Prostate gland (tissue), 2 donors: Measurements from ENCODE around the gene BRICD5. TPM values are rescaled to one million over a fixed set of nuclear protein-coding genes. Genes with fewer than 3 reads are reported as not detected.

ENCODE experiments used
- DNase-seq: peaks from one replicate; pipeline ENCODE4 v3.0.0-alpha.2; 2019; ENCODE audit warnings: low spot score
- H3K27ac ChIP-seq, 2 donors: fragments of 200-600 bp; sonication (generic); 2 replicates each; pipeline ENCODE4 v1.5.1; 2017 to 2019
- H3K27me3 ChIP-seq: fragments of 200-600 bp; sonication (generic); replicated peaks from 2 replicates; pipeline ENCODE4 v1.5.1; 2019; ENCODE audit not compliant: insufficient read depth
- H3K36me3 ChIP-seq, 2 donors: fragments of 200-600 bp; sonication (generic); 1 replicate in 1 of 2; 2 replicates in 1 of 2; pipeline versions ENCODE4 v1.5.1 to v1.8.1; 2017 to 2019
- H3K4me1 ChIP-seq: fragments of 200-600 bp; sonication (generic); replicated peaks from 2 replicates; pipeline ENCODE4 v1.5.1; 2019
- H3K4me3 ChIP-seq, 2 donors: fragments of 200-600 bp; sonication (generic); 2 replicates each; pipeline ENCODE4 v1.5.1; 2017 to 2019
- H3K9me3 ChIP-seq: fragments of 200-600 bp; sonication (generic); 2 replicates; pipeline ENCODE4 v1.5.1; 2017
- CTCF ChIP-seq, 4 experiments: fragments of 200-600 bp in 2 of 4; fragments of 450-650 bp in 2 of 4; sonication (generic) in 2 of 4; IDR thresholded peaks; 1 replicate in 3 of 4; 2 replicates in 1 of 4; pipeline ENCODE4 v1.5.1; 2016 to 2019; ENCODE audit warnings: antibody characterized with exemption in 4 of 4, mild to moderate bottlenecking in 2 of 4, moderate library complexity in 2 of 4
- POLR2A ChIP-seq: fragments of 450-650 bp; IDR thresholded peaks from one replicate; pipeline ENCODE4 v1.6.1; 2016; ENCODE audit warnings: antibody characterized with exemption, mild to moderate bottlenecking
- POLR2AphosphoS5 ChIP-seq: sonication (generic); formaldehyde crosslinking; IDR thresholded peaks from one replicate; pipeline ENCODE4 v1.6.1; 2017; ENCODE audit warnings: antibody characterized with exemption
- WGBS: methylation state at CpG from one replicate; pipeline ENCODE4 v1.1.5; 2018; 5-methylcytosine and 5-hydroxymethylcytosine counted together
- intact Hi-C: fragments of 100-400 bp; cut with DNase I; formaldehyde crosslinking; loops from one replicate; pipeline ENCODE4 v1.14.2; 2022
- total RNA-seq, 2 donors: library from RNA; depleted of rRNA; stranded (reverse); fragments of >200 nt; gene quantifications; one replicate each; pipeline ENCODE4 v1.1.0, GENCODE V29; 2016

The BRICD5 gene
- total RNA-seq, 2 donors from 2014 or later = 18.4 to 26.2 TPM

DNA sequence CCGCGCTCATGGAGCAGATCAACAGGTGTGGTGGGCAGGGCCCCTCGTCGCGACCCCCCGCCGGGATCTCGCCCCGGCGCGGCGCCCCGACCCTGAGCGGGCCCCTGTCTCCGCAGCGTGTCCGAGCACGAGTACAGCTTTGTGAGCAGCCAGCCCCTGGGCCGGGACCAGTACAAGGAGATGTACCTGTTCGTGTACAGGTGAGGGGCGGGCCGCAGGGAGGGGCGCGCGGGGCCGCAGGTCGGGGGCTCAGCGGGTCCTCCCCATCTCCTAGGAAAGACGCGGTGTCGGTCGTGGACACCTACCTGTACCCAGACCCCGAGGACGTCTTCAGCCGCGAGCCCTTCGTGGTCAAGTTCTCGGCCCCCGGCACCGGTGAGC, 26.4 kb upstream of the BRICD5 start:
- Histone ChIP-seq H3K4me3 (peak overlapping the region in 1 of 2 donors; percentile 13), H3K9me3 (no peaks in the 10 kb centered on the region), H3K36me3 (peaks cover 10 to 29% of the 10 kb centered on the region in 2 donors), H3K4me1 (peaks cover 10% of the 10 kb centered on the region), H3K27me3 (no peaks in the 10 kb centered on the region), H3K27ac (no peak overlapping the region)
- DNase-seq = no peak
- intact Hi-C loops = no loop called here
- WGBS = 4% methylated on average over 40 of the region's 40 CpGs
- TF ChIP-seq CTCF (IDR thresholded peaks at IDR 0.05) = no peak
- TF ChIP-seq POLR2A = no peak
- TF ChIP-seq POLR2AphosphoS5 = no peak

DNA sequence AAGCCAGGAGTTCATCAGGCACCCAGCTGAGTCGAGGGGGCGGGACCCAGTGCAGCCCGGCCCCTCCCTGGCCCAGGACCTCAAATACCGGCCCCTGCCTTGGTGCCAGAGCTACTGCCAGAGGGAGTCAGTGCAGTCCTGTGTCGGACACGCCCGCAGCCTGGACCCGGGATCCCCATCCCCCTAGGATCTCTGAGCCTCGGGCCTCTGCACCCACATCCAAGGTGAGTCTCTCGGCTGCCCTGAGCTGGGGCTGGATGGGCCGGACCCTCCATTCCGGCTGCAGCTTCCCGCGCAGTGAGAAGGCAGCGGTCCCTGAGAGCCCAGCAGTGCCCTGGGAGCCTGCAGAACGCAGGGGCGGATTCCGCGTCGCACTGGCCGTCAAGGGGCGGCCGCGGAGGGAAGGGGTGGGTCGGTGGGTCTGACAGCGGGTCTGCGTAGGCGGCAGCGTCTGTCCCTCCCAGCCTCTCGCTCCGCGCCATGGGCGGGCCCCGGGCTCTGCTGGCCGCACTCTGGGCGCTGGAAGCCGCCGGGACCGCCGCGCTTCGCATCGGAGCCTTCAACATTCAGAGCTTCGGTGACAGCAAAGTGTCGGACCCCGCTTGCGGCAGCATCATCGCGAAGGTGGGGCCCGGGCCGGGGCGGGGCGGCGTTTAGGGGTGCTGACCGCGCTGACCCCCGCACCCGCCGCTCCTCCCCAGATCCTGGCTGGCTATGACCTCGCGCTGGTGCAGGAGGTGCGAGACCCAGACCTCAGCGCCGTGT, 25.9 kb upstream of the BRICD5 start, which contains the start of gene DNASE1L2:
Gene DNASE1L2 (plus strand): TSS at position 108 of the 765 bp plus-strand sequence. CDS start 373 bp downstream, at position 481.
- TF ChIP-seq POLR2A (no peak), POLR2AphosphoS5 (no peak), CTCF (IDR thresholded peaks at IDR 0.05) (no peak)
- Histone ChIP-seq H3K4me3 (peak within 1 kb of the TSS in 1 of 2 donors; percentile 13), H3K27me3 (no peaks in the 10 kb centered on the region), H3K27ac (no peak within 1 kb of the TSS), H3K9me3 (no peaks in the 10 kb centered on the region), H3K36me3 (peaks cover 10 to 33% of the 10 kb centered on the region in 2 donors), H3K4me1 (peaks cover 10% of the 10 kb centered on the region)
- no peak for DNase-seq
- WGBS = 3% methylated on average over 57 of the region's 64 CpGs
- intact Hi-C loops = no loop called here

DNA sequence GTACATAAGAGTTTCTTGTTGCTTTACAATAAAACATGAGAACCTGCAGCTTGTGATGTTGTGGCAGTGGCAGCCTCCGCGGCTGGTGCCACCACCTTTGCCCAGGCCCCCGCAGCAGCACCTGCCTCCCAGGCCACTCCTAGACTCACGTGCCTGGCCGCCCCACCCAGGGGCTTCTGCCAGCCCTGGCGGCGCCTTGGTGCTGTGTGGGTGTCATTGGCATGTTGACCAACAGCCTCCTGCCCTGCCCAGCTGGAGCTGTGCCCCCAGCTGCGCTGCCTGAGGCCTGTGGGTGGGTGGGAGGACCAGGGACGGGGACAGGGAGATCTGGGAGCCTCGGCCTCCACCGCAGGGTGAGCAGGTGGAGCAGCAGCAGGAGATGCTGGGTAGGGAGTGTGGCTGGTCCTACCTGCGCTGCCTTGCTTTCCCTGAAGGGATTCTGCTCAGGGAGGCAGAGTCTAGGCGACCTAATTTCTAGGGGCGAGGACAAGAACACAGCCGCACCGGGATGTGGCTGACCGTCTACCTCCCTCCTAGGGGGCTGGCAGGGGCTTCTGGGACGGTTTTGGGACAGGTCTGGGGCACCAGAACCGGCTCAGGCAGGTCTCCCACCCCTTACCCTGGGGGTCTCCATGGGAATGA, 25.2 kb upstream of the BRICD5 start:
- no peak for DNase-seq
- peaks cover 10% of the 10 kb centered on the region for H3K4me1 ChIP-seq
- TF ChIP-seq CTCF (IDR thresholded peaks at IDR 0.05) (no peak), POLR2AphosphoS5 (no peak), POLR2A (no peak)
- no peak overlapping the region for H3K4me3 ChIP-seq
- intact Hi-C loops = no loop called here
- 64% methylated on average over 19 of the region's 19 CpGs for WGBS
- H3K27ac ChIP-seq = no peak overlapping the region
- no peaks in the 10 kb centered on the region for H3K9me3 ChIP-seq
- H3K27me3 ChIP-seq = no peaks in the 10 kb centered on the region
- H3K36me3 ChIP-seq = peaks cover 10 to 33% of the 10 kb centered on the region in 2 donors

DNA sequence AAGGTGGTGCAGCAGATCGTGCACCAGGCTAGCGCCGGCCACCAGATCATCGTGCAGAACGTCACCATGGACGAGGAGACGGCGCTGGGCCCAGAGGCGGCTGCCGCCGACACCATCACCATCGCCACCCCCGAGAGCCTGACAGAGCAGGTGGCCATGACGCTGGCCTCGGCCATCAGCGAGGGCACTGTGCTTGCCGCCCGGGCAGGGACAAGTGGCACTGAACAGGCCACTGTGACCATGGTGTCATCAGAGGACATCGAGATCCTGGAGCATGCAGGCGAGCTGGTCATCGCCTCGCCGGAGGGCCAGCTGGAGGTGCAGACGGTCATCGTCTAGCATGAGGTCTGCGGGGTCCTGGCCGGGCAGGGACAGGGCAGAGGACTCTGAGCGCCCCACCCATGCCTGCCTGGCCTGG, 24.6 kb upstream of the BRICD5 start:
- Histone ChIP-seq H3K36me3 (peaks cover 10 to 33% of the 10 kb centered on the region in 2 donors), H3K4me3 (no peak overlapping the region), H3K9me3 (no peaks in the 10 kb centered on the region), H3K4me1 (peaks cover 10% of the 10 kb centered on the region), H3K27ac (no peak overlapping the region), H3K27me3 (no peaks in the 10 kb centered on the region)
- TF ChIP-seq CTCF (IDR thresholded peaks at IDR 0.05) = no peak
- TF ChIP-seq POLR2A = no peak
- TF ChIP-seq POLR2AphosphoS5 = no peak
- 91% methylated on average over 20 of the region's 28 CpGs for WGBS
- DNase-seq = no peak
- intact Hi-C loops = no loop called here
